Dendritic cell treated with granulocyte-macrophage colony-stimulating factor and Interleukin-4, amounts not matched to agents 40 ng/mL and 50 ng/mL, for 4 days (primary cell): ENCODE results near the gene GPRASP1.
"Not testable (repeated sequence)": the region's sequence is repeated elsewhere in the genome, so short reads cannot be mapped to it uniquely, and the experiment has no call there.

Source experiments
- H3K27ac Mint-ChIP-seq: one replicate; pipeline ENCODE4 v1.8.0; 2022; ENCODE audit warnings: mild to moderate bottlenecking, mixed read lengths
- H3K27me3 Mint-ChIP-seq: one replicate; pipeline ENCODE4 v1.8.0; 2022; ENCODE audit warnings: mild to moderate bottlenecking, mixed read lengths
- H3K36me3 Mint-ChIP-seq: one replicate; pipeline ENCODE4 v1.8.0; 2022; ENCODE audit warnings: low read depth, mixed read lengths
- H3K4me1 Mint-ChIP-seq: one replicate; pipeline ENCODE4 v1.8.0; 2022; ENCODE audit warnings: low read depth, mixed read lengths
- H3K4me3 Mint-ChIP-seq: one replicate; pipeline ENCODE4 v1.8.0; 2022; ENCODE audit warnings: mild to moderate bottlenecking, moderate library complexity, mixed read lengths
- H3K9me3 Mint-ChIP-seq: one replicate; pipeline ENCODE4 v1.8.0; 2022; ENCODE audit warnings: mixed read lengths
- intact Hi-C: fragments of 100-400 bp; cut with micrococcal nuclease; formaldehyde crosslinking; loops from one replicate; pipeline ENCODE4 v1.15.0; 2022

GPRASP1 gene

DNA sequence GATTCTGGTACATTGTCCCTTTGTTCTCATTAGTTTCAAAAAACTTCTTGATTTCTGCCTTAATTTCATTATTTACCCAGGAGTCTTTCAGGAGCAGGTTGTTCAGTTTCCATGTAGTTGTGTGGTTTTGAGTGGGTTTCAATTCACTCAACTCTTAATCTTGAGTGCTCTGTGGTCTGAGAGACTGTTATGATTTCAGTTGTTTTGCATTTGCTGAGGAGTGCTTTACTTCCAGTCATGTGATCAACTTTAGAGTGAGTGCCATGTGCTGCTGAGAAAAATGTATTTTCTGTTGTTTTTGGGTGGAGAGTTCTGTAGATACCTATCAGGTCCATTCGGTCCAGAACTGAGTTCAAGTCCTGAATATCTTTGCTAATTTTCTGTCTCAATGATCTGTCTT lies 15.8 kb downstream of the GPRASP1 start:
- H3K36me3 Mint-ChIP-seq, H3K27ac Mint-ChIP-seq, H3K27me3 Mint-ChIP-seq, H3K4me1 Mint-ChIP-seq, intact Hi-C loops, H3K4me3 Mint-ChIP-seq: not testable (repeated sequence)
- H3K9me3 Mint-ChIP-seq: peaks cover 28% of the 10 kb centered on the region

DNA sequence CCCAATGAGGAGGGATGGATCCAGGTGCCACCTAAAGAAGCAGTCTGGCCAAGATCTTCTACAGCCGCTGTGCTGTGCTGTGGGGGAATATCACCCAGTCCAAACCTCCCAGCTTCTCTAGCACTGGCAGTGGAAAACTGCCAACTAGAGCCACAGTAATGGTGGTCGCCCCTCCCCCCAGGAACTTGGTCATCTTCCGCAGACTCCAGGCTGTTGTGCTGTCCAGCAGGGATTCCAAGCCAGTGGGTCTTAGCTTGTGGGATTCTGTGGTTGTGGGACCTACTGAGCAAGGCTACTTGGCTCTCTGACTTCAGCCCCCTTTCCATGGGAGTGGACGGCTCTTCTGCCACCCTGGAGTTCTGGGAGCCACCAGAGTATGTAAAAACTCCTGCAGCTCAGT lies 18.2 kb downstream of the GPRASP1 start:
- Mint-ChIP-seq H3K4me1 (no peaks in the 10 kb centered on the region), H3K9me3 (peaks cover 28% of the 10 kb centered on the region), H3K27me3 (no peaks in the 10 kb centered on the region), H3K4me3 (no peak overlapping the region), H3K36me3 (peaks cover 8% of the 10 kb centered on the region), H3K27ac (no peak overlapping the region)
- intact Hi-C loops: no loop called here

DNA sequence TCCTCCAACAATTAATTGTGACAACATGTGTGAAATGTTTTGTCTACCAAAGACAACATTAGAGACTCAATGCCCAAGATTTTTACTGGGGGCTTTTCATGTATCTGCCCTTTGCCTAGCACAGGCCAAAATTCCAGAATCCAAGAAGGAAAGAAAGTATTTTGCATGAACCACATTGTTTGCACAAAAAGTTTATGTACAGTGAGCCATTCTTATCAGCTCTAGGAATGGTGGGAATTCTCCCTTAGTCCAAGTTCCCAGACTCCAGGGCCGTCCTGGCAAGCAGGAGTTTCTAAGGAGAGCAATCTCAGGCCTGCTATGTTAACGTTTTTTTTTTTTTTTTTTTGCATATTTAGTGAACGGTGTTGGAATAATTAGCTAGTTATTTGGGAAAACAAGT lies 21.6 kb downstream of the GPRASP1 start:
- Mint-ChIP-seq H3K4me1 (peaks cover 8% of the 10 kb centered on the region), H3K9me3 (peaks cover 3% of the 10 kb centered on the region), H3K27me3 (no peaks in the 10 kb centered on the region), H3K36me3 (no peaks in the 10 kb centered on the region), H3K27ac (no peak overlapping the region), H3K4me3 (no peak overlapping the region)
- intact Hi-C loops: no loop called here

DNA sequence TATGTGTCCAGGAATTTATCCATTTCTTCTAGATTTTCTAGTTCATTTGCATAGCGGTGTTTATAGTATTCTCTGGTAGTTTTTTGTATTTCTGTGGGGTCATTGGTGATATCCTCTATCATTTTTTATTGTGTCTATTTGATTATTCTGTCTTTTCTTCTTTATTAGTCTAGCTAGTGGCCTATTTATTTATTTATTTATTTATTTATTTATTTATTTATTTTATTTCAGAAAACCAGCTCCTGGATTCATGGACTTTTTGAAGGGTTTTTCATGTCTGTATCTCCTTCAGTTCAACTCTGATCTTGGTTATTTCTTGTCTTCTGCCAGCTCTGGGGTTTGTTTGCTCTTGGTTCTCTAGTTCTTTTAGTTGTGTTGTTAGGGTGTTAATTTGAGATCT lies 26.2 kb downstream of the GPRASP1 start:
- intact Hi-C loops, H3K27me3 Mint-ChIP-seq, H3K4me3 Mint-ChIP-seq, H3K4me1 Mint-ChIP-seq, H3K27ac Mint-ChIP-seq, H3K36me3 Mint-ChIP-seq: not testable (repeated sequence)
- peaks cover 15% of the 10 kb centered on the region for H3K9me3 Mint-ChIP-seq

DNA sequence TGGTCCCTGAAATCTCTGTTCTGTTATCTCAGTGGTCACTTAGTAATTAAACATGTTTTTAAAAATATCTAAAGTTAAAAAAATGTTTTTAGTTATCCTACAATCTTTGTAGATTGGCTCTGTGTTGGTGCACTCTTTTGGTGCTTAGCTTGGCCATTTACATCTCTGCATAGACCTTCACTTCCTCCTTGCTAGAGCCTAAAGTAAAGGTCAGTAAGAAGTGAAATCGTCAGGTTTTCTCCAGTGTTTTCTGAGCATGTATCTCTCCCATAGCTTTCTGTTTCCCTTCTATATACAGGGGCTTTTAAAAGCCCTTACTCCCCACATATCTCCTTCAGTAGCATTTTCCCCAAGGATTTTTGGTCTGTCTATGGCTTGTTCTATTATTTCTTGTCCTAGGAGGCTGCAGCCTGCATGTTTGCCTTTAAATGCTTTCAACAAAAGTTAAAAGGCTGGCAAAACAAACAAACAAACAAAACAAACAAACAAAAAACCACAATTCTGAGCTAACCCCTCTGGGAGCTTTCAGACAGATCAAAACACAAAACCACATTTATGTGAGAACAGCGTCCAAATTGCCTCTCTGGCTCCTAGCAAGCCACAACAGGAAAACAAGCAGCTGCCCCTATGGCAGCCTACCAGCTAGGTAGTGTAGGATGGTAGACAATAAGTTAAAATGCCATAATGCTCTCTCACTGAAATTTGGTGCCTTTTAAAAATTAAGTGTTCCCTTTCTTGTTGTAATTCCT lies 33.7 kb downstream of the GPRASP1 start:
- intact Hi-C loops: no loop called here
- peaks cover 36% of the 10 kb centered on the region for H3K9me3 Mint-ChIP-seq
- peaks cover 8% of the 10 kb centered on the region for H3K36me3 Mint-ChIP-seq
- H3K27me3 Mint-ChIP-seq: no peaks in the 10 kb centered on the region
- no peak overlapping the region for H3K4me3 Mint-ChIP-seq
- H3K4me1 Mint-ChIP-seq: no peaks in the 10 kb centered on the region
- no peak overlapping the region for H3K27ac Mint-ChIP-seq

DNA sequence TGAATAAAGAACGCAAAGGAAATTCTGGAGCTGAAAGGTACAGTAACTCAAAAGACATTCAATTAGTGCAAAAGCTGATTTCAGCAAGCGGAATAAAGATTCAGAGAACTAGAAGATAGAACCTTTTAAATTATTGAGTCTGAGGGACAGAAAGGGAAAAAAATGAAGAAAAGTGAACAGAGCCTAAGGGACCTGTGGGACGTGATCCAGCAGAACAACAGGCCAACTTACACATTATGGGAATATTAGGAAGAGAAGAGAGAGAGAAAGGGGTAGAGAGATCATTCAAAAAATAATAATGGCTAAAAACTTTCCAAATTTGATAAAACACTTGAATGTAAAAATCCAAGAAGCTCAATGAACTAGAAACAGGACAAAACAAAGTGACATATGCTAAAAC lies 43.5 kb downstream of the GPRASP1 start:
- no peak overlapping the region for H3K4me3 Mint-ChIP-seq
- intact Hi-C loops: no loop called here
- H3K27me3 Mint-ChIP-seq: no peaks in the 10 kb centered on the region
- H3K27ac Mint-ChIP-seq: no peak overlapping the region
- no peaks in the 10 kb centered on the region for H3K4me1 Mint-ChIP-seq
- H3K36me3 Mint-ChIP-seq: no peaks in the 10 kb centered on the region
- peaks cover 9% of the 10 kb centered on the region for H3K9me3 Mint-ChIP-seq

DNA sequence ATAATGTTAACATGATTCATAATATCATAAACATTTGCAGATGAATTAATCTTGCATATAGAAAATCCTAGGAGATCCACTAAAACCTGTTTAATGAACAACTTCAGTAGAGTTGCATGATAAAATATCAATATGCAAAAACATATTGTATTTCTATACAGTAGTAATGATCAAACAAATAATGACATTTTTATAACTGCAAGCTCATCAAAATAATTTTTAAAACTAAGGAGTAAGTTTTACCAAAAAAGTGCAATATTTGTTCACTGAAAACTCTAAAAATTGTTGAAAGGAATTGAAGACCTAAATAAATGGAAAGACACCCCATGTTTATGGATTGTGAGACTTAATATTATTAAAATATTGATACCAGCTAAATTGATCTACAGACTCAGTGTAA lies 45.0 kb downstream of the GPRASP1 start:
- Mint-ChIP-seq H3K27me3 (no peaks in the 10 kb centered on the region), H3K4me1 (no peaks in the 10 kb centered on the region), H3K9me3 (no peaks in the 10 kb centered on the region), H3K4me3 (no peak overlapping the region), H3K27ac (no peak overlapping the region), H3K36me3 (no peaks in the 10 kb centered on the region)
- intact Hi-C loops: no loop called here

DNA sequence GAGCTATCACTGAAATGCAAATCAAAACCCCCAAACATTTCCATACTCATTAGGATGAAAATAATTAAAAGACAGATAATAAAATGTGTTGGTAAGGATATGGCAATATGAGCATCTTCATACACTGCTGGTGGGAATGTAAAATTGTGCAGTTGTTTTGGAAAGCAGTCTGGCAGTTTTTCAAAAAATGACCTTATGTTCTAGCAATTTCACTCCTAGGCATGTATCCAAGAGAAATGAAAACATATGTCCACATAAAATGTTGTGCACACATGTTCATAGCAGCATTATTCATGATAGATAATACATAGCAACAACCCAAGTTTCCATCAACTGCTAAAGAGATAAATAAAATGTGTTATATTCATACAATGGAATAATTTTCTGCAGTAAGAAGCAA lies 46.2 kb downstream of the GPRASP1 start:
- H3K27ac Mint-ChIP-seq: no peak overlapping the region
- H3K4me3 Mint-ChIP-seq: no peak overlapping the region
- H3K4me1 Mint-ChIP-seq: no peaks in the 10 kb centered on the region
- intact Hi-C loops: no loop called here
- H3K36me3 Mint-ChIP-seq: no peaks in the 10 kb centered on the region
- H3K9me3 Mint-ChIP-seq: no peaks in the 10 kb centered on the region
- no peaks in the 10 kb centered on the region for H3K27me3 Mint-ChIP-seq
